ENCODE data around the gene HOXB2.

Gene HOXB2

DNA sequence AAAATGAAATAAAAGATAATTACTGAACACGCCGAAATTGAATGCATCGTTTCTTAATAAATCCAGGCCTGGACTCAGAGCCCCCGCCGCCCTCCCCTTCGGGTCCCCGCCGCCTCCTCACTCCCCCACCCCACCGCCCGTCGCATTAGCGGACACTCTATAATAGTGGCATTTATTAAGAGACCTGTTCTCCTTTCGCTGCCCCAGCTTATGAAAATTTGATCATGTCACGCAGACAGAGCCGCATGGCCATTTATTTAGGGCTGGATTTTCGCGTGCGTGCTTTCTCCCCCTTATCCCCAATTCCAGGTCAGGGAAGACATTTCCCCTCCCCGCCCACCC is 6.3 kb upstream of the HOXB2 start:
- TF ChIP-seq, protein P1, sequence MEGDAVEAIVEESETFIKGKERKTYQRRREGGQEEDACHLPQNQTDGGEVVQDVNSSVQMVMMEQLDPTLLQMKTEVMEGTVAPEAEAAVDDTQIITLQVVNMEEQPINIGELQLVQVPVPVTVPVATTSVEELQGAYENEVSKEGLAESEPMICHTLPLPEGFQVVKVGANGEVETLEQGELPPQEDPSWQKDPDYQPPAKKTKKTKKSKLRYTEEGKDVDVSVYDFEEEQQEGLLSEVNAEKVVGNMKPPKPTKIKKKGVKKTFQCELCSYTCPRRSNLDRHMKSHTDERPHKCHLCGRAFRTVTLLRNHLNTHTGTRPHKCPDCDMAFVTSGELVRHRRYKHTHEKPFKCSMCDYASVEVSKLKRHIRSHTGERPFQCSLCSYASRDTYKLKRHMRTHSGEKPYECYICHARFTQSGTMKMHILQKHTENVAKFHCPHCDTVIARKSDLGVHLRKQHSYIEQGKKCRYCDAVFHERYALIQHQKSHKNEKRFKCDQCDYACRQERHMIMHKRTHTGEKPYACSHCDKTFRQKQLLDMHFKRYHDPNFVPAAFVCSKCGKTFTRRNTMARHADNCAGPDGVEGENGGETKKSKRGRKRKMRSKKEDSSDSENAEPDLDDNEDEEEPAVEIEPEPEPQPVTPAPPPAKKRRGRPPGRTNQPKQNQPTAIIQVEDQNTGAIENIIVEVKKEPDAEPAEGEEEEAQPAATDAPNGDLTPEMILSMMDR (IDR thresholded peaks at IDR 0.05; ENCODE audit: low read depth, low read length, missing control alignments): no peak
- DNase-seq (ENCODE audit: low read depth): no peak
- H3K4me3 ChIP-seq (ENCODE audit: low read depth, low read length): no peak overlapping the region

DNA sequence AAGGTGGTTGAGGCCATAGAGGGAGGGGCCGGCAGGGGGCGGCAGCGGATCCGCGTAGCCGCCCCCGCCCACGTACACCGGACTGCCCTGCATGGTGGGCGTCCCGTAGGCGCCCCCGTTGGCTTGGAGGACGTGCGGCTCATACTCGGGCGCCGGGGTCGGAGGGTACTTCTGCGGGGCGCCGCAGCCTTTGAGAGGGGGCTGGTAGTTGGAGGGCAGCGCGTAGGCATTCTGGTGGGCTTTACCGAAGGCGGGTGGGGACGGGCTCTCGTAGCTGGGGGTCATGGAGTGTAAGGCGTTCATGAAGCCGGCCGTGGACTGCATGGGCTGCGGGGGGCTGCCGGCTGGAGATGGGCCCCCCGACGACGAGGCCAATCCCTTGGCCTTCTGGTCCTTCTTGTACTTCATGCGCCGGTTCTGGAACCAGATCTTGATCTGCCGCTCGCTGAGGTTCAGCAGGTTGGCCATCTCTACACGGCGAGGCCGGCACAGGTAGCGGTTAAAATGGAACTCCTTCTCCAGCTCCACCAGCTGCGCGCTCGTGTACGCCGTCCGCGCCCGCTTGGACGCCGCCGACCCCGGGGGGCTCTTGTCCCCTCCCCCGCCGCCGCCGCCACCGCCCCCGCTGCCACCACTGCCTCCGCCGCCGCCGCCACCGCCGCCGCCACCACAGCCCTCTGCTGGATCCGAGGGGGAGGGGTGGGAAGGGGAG is 5.7 kb upstream of the HOXB2 start:
- TF ChIP-seq, protein P1 (IDR thresholded peaks at IDR 0.05; ENCODE audit: low read depth, low read length, missing control alignments): no peak
- no peak for DNase-seq (ENCODE audit: low read depth)
- H3K4me3 ChIP-seq (ENCODE audit: low read depth, low read length): no peak overlapping the region

- DNase-seq (ENCODE audit: low read depth): no peak
- no peak overlapping the region for H3K4me3 ChIP-seq (ENCODE audit: low read depth, low read length)
These were observed 5.1 kb upstream of the HOXB2 start for GRCh38 chr17:48549914-48550501.

DNA sequence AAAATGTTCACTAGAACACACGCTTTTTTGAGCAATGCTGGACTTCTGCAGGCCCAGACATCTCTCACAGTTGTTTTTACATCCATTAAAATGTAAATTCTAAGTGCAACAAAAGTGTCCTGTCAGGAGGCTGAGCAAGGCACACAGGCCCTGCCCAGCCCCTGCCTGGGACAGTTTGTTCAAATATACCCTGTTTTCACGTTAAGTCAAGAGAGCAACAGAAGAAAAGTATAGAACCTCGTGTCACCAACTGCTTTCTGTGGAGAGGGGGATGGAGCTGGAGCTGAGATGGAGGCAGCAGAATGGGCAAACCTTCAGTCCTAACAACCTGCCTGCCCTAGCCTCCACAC is 4.3 kb upstream of the HOXB2 start:
- no peak overlapping the region for H3K4me3 ChIP-seq (ENCODE audit: low read depth, low read length)
- no peak for DNase-seq (ENCODE audit: low read depth)
- TF ChIP-seq, protein P1 (IDR thresholded peaks at IDR 0.05; ENCODE audit: low read depth, low read length, missing control alignments): no peak

More at GRCh38 chr17:48549914-48550501, 5.1 kb upstream of the HOXB2 start:
- TF ChIP-seq, protein P1 (IDR thresholded peaks at IDR 0.05; ENCODE audit: low read depth, low read length, missing control alignments): no peak

DNA sequence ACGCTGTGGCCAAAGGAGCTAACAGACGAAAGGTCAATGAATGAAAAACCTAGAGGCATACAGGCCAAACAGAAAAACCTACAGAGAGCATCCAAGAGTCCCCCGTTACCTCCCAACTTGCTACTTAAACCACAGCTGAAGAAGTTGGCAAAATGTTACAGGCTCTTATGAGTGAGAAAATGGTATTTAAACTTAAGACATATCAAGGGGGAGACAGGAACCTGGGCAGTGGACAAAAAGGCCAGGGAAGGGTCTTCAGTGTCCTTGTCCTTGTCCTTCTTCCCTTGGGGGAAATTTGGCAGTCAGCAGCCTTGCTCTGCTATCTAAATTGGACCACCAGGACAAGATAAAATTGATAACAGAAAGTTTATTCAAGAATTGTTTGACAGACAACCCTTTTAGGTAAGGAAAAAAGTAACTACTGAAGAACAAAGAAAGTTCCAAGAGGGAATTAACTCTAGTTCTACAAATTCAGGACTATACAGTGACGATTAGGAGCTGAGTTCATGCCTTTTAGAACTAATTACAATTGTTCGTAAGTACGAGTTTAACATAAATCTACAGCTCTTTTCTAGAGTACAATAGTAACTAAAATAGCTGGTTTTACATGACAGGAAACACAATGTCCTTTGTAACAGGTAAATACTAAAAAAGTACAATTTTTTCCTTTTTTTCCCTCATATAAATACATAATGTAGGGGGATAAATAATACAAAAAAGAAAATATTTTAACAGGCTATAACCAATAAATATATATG is 3.8 kb upstream of the HOXB2 start:
- no peak overlapping the region for H3K4me3 ChIP-seq (ENCODE audit: low read depth, low read length)
- DNase-seq (ENCODE audit: low read depth): no peak
- TF ChIP-seq, protein P1 (IDR thresholded peaks at IDR 0.05; ENCODE audit: low read depth, low read length, missing control alignments): no peak

DNA sequence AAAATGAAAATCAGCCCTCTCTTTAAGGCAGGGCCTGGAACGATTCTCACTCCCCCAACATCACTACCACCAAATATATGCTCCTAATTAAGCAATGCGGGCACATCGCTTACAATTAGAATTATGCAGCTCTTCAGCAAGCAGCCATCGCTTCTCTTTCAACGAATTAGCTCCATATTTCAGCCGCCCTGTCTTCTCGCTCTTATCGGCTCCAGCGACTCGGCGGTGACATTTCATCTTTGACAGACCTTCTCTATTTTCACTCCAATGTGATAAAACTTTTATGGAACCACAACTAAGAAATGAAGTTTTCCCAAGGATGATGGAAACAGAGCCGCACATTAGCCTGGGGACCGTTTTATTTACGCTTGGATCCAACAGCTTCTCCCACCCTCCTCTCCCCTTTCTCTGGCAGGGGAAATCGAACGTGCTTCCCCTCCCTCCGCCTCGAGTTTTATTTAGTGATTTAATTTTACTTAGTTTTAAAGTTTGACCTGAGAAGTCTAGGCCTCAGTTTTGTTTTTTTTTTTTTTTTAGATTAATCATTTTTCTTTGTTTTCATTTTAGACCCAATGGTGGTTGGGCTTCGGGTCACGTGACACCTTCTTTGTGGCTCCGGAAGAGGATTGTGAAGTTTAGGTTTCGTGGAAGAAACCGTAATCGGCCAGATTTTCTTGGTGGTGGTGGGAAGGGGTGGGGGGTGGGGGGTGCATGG is 3.1 kb upstream of the HOXB2 start:
- no peak overlapping the region for H3K4me3 ChIP-seq (ENCODE audit: low read depth, low read length)
- DNase-seq (ENCODE audit: low read depth): no peak

More for the DNA sequence above, 3.1 kb upstream of the HOXB2 start:
- TF ChIP-seq, protein P1 (IDR thresholded peaks at IDR 0.05; ENCODE audit: low read depth, low read length, missing control alignments): no peak

Data from GM12864 (cell line).